ENCODE results near the gene APOBEC4.

DNA sequence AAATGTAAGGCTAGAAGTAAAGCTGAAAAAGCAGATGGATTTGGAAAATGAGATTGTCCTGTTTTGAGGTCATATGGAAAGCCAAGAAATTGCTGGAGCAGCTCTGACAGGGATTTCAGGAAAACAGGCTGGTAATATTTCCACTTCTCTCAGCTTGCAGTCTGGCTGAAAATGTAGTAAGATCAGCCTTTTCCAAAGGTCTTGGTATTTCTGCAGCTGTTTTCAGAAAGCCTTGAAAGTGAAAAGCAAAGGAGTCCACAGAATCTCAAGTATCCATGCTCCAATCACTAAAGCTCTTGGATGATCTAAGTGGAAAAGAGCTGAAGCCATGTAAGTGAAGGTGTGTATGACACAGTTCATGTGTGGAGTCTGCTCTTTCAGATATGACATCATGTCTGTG lies 41.6 kb upstream of the APOBEC4 start:
- TF ChIP-seq, protein P1, sequence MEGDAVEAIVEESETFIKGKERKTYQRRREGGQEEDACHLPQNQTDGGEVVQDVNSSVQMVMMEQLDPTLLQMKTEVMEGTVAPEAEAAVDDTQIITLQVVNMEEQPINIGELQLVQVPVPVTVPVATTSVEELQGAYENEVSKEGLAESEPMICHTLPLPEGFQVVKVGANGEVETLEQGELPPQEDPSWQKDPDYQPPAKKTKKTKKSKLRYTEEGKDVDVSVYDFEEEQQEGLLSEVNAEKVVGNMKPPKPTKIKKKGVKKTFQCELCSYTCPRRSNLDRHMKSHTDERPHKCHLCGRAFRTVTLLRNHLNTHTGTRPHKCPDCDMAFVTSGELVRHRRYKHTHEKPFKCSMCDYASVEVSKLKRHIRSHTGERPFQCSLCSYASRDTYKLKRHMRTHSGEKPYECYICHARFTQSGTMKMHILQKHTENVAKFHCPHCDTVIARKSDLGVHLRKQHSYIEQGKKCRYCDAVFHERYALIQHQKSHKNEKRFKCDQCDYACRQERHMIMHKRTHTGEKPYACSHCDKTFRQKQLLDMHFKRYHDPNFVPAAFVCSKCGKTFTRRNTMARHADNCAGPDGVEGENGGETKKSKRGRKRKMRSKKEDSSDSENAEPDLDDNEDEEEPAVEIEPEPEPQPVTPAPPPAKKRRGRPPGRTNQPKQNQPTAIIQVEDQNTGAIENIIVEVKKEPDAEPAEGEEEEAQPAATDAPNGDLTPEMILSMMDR (IDR thresholded peaks at IDR 0.05) = no peak
- TF ChIP-seq POLR2A (IDR thresholded peaks at IDR 0.05) = no peak
- no peak for TF ChIP-seq POLR2AphosphoS5 (IDR thresholded peaks at IDR 0.05)
